Adipose tissue (tissue), 3 donors: ENCODE measurements around the gene NPS. TPM values are rescaled to one million over a fixed set of nuclear protein-coding genes. Genes with fewer than 3 reads are reported as not detected.

Experiments
- H3K27ac ChIP-seq: one replicate; pipeline ENCODE4 v1.5.1; 2013; ENCODE audit warnings: low read depth, low read length
- WGBS, 3 donors: extraction: QIAGEN DNeasy Blood & Tissue Kit; methylation state at CpG; one replicate each; pipeline ENCODE4 v1.1.7; 2013; 5-methylcytosine and 5-hydroxymethylcytosine counted together
- polyA plus RNA-seq, 3 donors: library from polyadenylated mRNA; stranded (reverse); fragments of 200-250 nt; gene quantifications; one replicate each; pipeline ENCODE4 v1.2.3, GENCODE V29; 2013
- donor health status: healthy with polysubstance abuse.
- donor health status: Bipolar disorder and iron deficiency.
- donor health status: healthy.

NPS gene
- polyA plus RNA-seq, 3 donors, result not detected

- no peak overlapping the region for H3K27ac ChIP-seq
- 74 to 75% (median 75%) methylated on average over 4 of the region's 4 CpGs for WGBS, 3 donors
Observed at GRCh38 chr10:127585519-127586023, 36.5 kb downstream of the NPS start.

DNA sequence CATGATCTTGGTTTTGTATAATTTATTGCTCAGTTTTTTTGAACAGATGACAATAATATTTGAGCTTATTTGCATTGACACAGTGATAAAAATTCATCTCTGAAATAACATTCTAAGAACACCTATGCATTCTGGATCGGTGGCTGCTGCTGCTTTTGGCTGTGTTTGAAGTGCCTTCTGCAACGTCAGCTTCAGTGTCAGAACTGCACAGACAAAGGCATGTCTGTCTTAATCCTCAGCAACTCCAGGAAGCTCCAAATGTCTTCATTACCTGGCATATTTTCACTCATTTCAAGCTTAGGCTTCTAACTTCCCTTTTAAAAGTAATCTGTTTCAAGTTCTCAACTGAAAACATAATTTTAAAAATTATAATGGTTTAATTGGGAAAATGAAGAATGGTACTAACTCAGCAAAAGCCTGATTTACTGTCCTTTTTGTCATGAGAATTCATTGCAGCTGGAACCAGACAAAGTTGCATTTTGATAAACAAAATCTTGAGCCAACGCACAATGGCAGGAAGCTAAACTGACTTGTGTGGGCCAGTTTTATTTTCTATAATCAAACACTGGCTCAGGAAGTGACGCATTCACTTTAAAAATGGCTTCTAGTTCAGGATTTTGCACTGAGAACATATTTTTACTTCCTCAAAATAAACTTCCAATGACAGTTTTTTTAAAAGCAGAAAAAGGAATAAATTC lies 38.7 kb downstream of the NPS start:
- 38 to 41% (median 41%) methylated on average over 4 of the region's 4 CpGs for WGBS, 3 donors
- H3K27ac ChIP-seq, result no peak overlapping the region

GRCh38 chr10:127592586-127592985 lies 43.5 kb downstream of the NPS start:
- 65 to 75% (median 71%) methylated on average over 7 of the region's 7 CpGs for WGBS, 3 donors

DNA sequence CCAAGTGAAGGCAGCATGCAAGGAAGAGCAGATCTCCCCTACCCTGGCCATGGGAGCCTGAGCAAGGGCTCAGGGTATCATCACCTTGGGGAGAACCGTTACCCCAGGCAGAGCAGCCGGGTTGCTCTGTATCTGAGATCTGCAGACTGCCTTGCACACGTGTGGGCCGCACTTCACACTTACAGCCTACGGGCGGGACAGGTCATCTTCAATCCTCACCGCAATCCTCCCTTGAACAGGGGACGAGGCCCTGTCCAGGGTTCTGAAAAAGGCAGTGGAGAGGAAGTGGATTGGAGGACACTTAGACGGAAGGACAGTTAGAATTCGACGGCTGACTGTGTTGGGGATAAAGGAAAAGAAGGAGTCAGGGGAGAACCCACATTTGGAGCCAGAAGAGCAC lies 51.4 kb downstream of the NPS start:
- WGBS, 3 donors, result 30 to 34% (median 33%) methylated on average over 11 of the region's 11 CpGs
- no peak overlapping the region for H3K27ac ChIP-seq

More at GRCh38 chr10:127592586-127592985, 43.5 kb downstream of the NPS start:
- H3K27ac ChIP-seq, result no peak overlapping the region

Other genes with a start within 250 kb of the NPS start
- under 1 TPM in 2 of 3 donors, not detected in 1; 0.10 to 0.12 TPM for gene FOXI2, start 187.9 kb downstream of the NPS start, polyA plus RNA-seq